ENCODE results near the gene GRB2. TPM values are rescaled to one million over a fixed set of nuclear protein-coding genes. Genes with fewer than 3 reads are reported as not detected.

The GRB2 gene
- total RNA-seq, 4 donors from 2014 or later = 64.8 to 120 (median 98.3) TPM

DNA sequence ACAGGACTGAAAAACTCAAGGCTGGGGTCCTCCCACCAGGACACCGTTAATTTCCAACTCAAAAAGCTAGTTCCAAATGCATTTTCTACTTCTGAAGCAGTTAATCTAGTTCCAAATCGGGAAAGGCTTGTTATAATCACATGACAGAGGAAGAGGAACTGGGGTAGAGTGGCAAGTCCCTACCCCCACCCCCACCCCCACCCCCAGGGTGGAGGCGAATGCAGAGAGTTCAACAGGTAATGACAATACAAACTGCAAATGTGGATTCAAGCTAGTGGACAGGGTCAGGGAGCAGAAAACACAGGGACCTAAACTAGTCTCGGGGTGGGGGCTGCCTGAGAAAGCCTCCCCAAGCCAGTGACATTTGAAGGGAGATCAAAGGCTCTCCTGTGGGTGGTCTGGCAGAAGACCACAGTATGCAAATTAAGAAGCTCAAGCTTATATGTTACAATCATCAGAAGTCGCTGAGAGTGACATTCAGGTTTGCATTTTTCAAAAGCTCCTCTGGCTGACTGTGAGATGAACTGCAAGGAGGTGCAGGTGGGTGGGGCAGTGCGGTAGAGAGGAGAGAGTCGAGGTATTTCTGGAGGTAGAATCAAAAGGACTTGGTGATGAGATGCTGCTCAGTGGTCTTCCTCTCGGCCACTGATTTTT, 59.8 kb downstream of the GRB2 start:
- peak overlapping the region in 1 of 4 donors; percentile 32 for H3K4me3 ChIP-seq
- no peaks in the 10 kb centered on the region for H3K36me3 ChIP-seq
- peaks cover 0 to 46% (median 21%) of the 10 kb centered on the region in 4 donors for H3K4me1 ChIP-seq
- H3K27me3 ChIP-seq = no peaks in the 10 kb centered on the region
- DNase-seq = peak in 2 of 3 donors; percentile 79 to 81
- TF ChIP-seq, protein P1, sequence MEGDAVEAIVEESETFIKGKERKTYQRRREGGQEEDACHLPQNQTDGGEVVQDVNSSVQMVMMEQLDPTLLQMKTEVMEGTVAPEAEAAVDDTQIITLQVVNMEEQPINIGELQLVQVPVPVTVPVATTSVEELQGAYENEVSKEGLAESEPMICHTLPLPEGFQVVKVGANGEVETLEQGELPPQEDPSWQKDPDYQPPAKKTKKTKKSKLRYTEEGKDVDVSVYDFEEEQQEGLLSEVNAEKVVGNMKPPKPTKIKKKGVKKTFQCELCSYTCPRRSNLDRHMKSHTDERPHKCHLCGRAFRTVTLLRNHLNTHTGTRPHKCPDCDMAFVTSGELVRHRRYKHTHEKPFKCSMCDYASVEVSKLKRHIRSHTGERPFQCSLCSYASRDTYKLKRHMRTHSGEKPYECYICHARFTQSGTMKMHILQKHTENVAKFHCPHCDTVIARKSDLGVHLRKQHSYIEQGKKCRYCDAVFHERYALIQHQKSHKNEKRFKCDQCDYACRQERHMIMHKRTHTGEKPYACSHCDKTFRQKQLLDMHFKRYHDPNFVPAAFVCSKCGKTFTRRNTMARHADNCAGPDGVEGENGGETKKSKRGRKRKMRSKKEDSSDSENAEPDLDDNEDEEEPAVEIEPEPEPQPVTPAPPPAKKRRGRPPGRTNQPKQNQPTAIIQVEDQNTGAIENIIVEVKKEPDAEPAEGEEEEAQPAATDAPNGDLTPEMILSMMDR (IDR thresholded peaks at IDR 0.05) = peak in 1 of 6 experiments; percentile 4
- no peak for TF ChIP-seq POLR2A (IDR thresholded peaks at IDR 0.05)
- H3K9me3 ChIP-seq = no peaks in the 10 kb centered on the region
- H3K27ac ChIP-seq = peak overlapping the region in 2 of 4 donors; percentile 52 to 82

DNA sequence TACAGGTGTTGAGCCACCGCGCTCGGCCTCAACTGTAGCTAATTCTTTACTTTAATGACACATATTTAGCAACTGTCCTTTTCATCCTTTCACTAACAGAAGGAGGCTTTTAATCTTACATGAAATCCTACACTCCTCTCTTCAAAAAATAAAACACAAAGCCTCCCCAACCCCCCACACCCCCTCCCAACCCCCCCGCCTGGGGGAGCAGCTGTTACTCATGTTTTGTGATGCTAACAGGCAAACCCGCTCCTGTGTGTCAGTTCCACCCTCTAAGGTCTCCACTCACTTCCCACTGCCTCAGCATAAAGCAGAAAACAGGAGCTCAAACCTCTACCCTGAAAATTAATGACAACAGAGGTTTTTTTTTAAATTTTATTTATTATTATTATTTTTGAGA, 60.8 kb downstream of the GRB2 start:
- no peak overlapping the region for H3K4me3 ChIP-seq
- DNase-seq = peak in 1 of 3 donors; percentile 56

DNA sequence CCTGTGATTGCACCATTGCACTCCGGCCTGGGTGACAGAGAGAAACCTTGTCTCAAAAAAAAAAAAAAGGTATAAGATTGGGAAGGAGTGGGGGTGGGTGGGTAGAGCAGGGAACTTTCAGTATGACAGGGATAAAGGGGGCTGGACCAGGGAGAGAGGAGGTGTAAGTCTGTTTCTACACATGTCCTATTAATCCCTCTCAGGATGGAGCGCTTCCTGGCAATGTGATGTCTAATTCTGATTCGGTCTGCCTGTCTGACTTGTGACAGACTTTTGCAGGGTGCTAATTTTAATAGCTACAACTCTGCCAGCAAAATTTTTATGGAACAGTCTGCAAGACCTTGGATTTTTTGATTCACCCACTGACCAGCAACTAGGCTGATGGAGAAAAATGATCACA, 62.5 kb downstream of the GRB2 start:
- peaks cover 0 to 35% (median 27%) of the 10 kb centered on the region in 4 donors for H3K4me1 ChIP-seq
- peak overlapping the region in 1 of 4 donors; percentile 82 for H3K27ac ChIP-seq
- TF ChIP-seq POLR2A (IDR thresholded peaks at IDR 0.05) = no peak
- TF ChIP-seq, protein P1 (IDR thresholded peaks at IDR 0.05) = no peak
- H3K36me3 ChIP-seq = no peaks in the 10 kb centered on the region
- no peak overlapping the region for H3K4me3 ChIP-seq
- peak in 1 of 3 donors; percentile 27 for DNase-seq
- no peaks in the 10 kb centered on the region for H3K27me3 ChIP-seq
- H3K9me3 ChIP-seq = no peaks in the 10 kb centered on the region

More for the DNA sequence above, 60.8 kb downstream of the GRB2 start:
- H3K27ac ChIP-seq = peak overlapping the region in 2 of 4 donors; percentile 52 to 82
- H3K27me3 ChIP-seq = no peaks in the 10 kb centered on the region
- TF ChIP-seq POLR2A (IDR thresholded peaks at IDR 0.05) = no peak
- TF ChIP-seq, protein P1 (IDR thresholded peaks at IDR 0.05) = no peak
- H3K4me1 ChIP-seq = peaks cover 0 to 40% (median 22%) of the 10 kb centered on the region in 4 donors
- H3K9me3 ChIP-seq = no peaks in the 10 kb centered on the region
- H3K36me3 ChIP-seq = no peaks in the 10 kb centered on the region

DNA sequence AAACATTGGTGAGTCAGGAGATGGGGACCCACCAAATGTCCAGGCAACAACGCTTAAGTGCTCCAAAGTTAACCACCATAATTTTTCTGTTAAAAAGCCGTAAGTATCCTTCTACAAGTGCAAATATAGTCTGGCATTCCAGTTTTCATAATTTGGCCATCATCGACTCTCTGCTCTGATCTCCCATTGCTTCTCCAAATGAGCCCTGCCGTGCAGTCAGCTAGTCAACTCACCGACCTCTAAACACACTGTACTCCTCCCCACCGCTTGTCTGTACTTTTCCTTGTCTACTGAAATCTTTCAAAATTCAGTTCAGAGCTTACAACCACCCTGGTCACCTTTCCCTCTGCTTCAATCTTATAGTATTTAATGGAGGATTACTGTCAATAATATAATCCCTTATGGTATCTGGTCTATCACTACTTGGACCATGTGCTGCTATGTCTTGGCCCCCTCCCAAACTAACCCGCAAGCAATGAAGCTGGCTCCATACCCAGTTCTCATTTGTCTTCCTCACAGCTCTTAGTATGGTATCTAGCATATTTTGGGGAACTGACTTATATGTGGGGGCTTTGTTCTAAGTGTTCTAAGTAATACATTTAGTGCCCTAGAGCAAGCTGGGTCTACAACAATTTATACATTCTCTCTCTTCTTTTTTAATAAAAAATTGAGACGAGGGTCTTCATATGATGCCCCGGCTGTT, 63.5 kb downstream of the GRB2 start:
- Histone ChIP-seq H3K36me3 (no peaks in the 10 kb centered on the region), H3K4me1 (peaks cover 0 to 25% (median 18%) of the 10 kb centered on the region in 4 donors), H3K4me3 (no peak overlapping the region), H3K27me3 (no peaks in the 10 kb centered on the region), H3K27ac (peak overlapping the region in 2 of 4 donors; percentile 9 to 82), H3K9me3 (no peaks in the 10 kb centered on the region)
- TF ChIP-seq, protein P1 (IDR thresholded peaks at IDR 0.05) = no peak
- no peak for TF ChIP-seq POLR2A (IDR thresholded peaks at IDR 0.05)
- DNase-seq = peak in 1 of 3 donors; percentile 14

DNA sequence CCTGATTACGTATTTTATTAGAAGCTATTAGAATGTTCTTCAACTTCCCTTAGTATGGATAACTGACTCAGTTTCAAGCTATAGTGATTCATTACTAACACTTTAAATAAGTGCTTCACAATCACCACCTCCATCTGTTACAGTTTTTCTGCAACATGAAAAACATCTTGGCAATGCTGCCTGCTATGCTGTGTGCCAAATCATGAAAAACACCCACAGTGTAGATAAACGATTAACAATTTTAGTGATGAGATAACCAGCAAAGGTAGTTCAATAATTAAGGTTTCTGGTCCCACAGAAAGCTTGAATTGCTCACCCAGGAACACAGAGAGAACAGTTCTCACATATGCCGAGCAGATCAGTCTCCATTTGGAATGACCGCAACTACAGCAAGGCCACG, 64.8 kb downstream of the GRB2 start:
- no peaks in the 10 kb centered on the region for H3K36me3 ChIP-seq
- peaks cover 0 to 23% (median 15%) of the 10 kb centered on the region in 4 donors for H3K4me1 ChIP-seq
- H3K27me3 ChIP-seq = no peaks in the 10 kb centered on the region
- H3K9me3 ChIP-seq = no peaks in the 10 kb centered on the region
- no peak overlapping the region for H3K4me3 ChIP-seq
- peak overlapping the region in 1 of 4 donors; percentile 82 for H3K27ac ChIP-seq
- TF ChIP-seq, protein P1 (IDR thresholded peaks at IDR 0.05) = no peak
- no peak for TF ChIP-seq POLR2A (IDR thresholded peaks at IDR 0.05)
- DNase-seq = no peak

Measured in Peyer's patch (tissue), 4 donors.